GM18858 (cell line): ENCODE results near the gene NUTM2D.
A peak's percentile ranks its signal among the peaks of the same experiment; 100 is the strongest.
"Not testable (repeated sequence)": the region's sequence is repeated elsewhere in the genome, so short reads cannot be mapped to it uniquely, and the experiment has no call there.

ENCODE experiments used
- ATAC-seq: cut with Tn5 transposase; IDR thresholded peaks from one replicate; pipeline ENCODE4 v1.9.1; 2021; ENCODE audit not compliant: unreplicated experiment

NUTM2D gene

GRCh38 chr10:87357444-87357843 is at the start of gene NUTM2D:
TSS of gene NUTM2D (plus strand) at chr10:87357744. CDS start at chr10:87358266, 522 bp downstream.
- not testable (repeated sequence) for ATAC-seq

- ATAC-seq, result not testable (repeated sequence)
These were observed 48.8 kb upstream of the NUTM2D start for GRCh38 chr10:87308702-87309101.

- not testable (repeated sequence) for ATAC-seq
These were observed 47.9 kb upstream of the NUTM2D start for GRCh38 chr10:87309657-87310056.

GRCh38 chr10:87311521-87311920 is 46.0 kb upstream of the NUTM2D start:
- not testable (repeated sequence) for ATAC-seq

- ATAC-seq, result not testable (repeated sequence)
These were observed 43.7 kb upstream of the NUTM2D start for GRCh38 chr10:87313649-87314359.

GRCh38 chr10:87314360-87314973 is 43.1 kb upstream of the NUTM2D start:
- not testable (repeated sequence) for ATAC-seq

GRCh38 chr10:87321505-87321904 is 36.0 kb upstream of the NUTM2D start:
- ATAC-seq, result not testable (repeated sequence)

GRCh38 chr10:87324559-87324958 is 33.0 kb upstream of the NUTM2D start:
- not testable (repeated sequence) for ATAC-seq

- not testable (repeated sequence) for ATAC-seq
These were observed 29.6 kb upstream of the NUTM2D start for GRCh38 chr10:87327958-87328357.

- ATAC-seq, result not testable (repeated sequence)
These were observed 28.4 kb upstream of the NUTM2D start for GRCh38 chr10:87329131-87329530.

- ATAC-seq, result not testable (repeated sequence)
These were observed 24.9 kb upstream of the NUTM2D start for GRCh38 chr10:87332687-87333086.

GRCh38 chr10:87340411-87340810 is 17.1 kb upstream of the NUTM2D start:
- ATAC-seq, result not testable (repeated sequence)

- peak; percentile 4 for ATAC-seq
These were observed 15.9 kb upstream of the NUTM2D start for GRCh38 chr10:87341546-87342142.

- ATAC-seq, result peak; percentile 81
These were observed 15.3 kb upstream of the NUTM2D start for GRCh38 chr10:87342249-87342710.

GRCh38 chr10:87342711-87343258 is 14.8 kb upstream of the NUTM2D start:
- ATAC-seq, result peak; percentile 55

GRCh38 chr10:87345743-87346142 is 11.8 kb upstream of the NUTM2D start:
- ATAC-seq, result not testable (repeated sequence)

GRCh38 chr10:87350161-87350560 is 7.4 kb upstream of the NUTM2D start:
- not testable (repeated sequence) for ATAC-seq

GRCh38 chr10:87352825-87353224 is 4.7 kb upstream of the NUTM2D start:
- ATAC-seq, result not testable (repeated sequence)

GRCh38 chr10:87355110-87355509 is 2.4 kb upstream of the NUTM2D start:
- ATAC-seq, result not testable (repeated sequence)

- ATAC-seq, result not testable (repeated sequence)
These were observed 615 bp downstream of the NUTM2D start for GRCh38 chr10:87358159-87358558.

- ATAC-seq, result not testable (repeated sequence)
These were observed 12.1 kb downstream of the NUTM2D start for GRCh38 chr10:87369514-87370112.
